CD4-positive, alpha-beta T cell treated with Interleukin-6 at 100 ng/mL for 8 hours (primary cell): Measurements from ENCODE around the gene GLDN.
"Not testable (repeated sequence)": the region's sequence is repeated elsewhere in the genome, so short reads cannot be mapped to it uniquely, and the experiment has no call there.

Source experiments
- DNase-seq: peaks from one replicate; pipeline ENCODE4 v3.0.0-alpha.2; 2020; ENCODE audit warnings: mixed read lengths, low spot score

Gene GLDN

DNA sequence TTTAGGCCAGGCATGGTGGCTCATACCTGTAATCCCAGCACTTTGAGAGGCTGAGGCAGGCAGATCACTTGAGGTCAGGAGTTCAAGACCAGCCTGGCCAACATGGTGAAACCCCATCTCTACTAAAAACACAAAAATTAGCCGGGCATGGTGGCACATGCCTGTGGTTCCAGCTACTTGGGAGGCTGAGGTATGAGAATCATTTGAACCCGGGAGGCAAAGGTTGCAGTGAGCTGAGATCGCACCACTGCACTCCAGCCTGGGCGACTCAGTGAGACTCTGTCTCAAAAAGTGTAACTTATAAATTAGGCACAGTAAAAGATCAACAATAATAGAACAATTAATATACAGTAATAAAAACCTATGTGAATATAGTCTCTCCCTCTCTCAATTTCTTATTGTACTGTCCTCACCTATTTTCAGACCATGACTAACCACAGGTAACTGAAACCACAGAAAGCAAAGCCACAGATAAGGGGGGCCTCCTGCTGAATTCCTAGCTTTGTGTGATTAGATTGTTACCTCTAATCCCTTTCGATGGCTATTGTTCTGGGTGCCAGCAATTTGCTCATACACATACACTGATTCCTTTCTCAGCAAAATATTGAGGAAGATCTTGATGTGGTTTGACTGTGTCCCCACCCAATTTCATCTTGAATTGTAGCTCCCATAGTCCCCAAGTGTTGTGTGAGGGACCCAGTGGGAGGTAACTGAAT lies 104.7 kb downstream of the GLDN start:
- DNase-seq = not testable (repeated sequence)

DNA sequence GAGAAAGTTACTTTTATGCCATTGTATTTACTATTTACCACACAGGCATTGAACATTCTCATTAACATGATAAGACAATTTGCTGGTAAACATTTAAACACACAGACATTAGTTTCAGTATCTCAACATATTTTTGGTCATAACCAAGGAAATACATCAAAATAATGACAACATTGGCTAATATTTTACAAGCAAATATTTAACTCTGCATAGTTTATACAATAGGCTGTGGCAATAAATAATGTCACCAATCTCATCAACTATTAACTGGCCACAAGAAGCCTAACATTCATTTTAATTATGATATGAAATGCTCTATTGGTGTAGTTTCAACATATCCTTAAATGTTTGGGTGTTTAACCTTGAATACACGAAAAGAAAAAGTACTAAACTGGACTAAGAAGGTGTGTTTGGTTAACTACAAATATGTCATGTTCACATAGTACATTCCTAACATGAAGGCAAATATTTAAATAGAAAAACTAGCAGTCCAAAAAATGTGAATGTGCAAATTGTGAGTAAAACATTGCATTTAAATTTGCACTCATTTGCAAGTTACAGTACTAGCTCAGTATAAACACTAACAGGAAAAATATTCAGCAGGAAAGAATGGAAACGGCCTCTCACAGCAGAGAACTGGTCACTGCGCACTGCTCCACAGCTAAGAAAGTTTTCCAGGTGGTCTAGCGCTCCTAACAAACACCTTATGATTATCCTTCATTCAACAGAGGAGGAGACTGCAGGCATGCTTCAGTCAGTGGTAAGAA lies 106.6 kb downstream of the GLDN start:
- DNase-seq = no peak

DNA sequence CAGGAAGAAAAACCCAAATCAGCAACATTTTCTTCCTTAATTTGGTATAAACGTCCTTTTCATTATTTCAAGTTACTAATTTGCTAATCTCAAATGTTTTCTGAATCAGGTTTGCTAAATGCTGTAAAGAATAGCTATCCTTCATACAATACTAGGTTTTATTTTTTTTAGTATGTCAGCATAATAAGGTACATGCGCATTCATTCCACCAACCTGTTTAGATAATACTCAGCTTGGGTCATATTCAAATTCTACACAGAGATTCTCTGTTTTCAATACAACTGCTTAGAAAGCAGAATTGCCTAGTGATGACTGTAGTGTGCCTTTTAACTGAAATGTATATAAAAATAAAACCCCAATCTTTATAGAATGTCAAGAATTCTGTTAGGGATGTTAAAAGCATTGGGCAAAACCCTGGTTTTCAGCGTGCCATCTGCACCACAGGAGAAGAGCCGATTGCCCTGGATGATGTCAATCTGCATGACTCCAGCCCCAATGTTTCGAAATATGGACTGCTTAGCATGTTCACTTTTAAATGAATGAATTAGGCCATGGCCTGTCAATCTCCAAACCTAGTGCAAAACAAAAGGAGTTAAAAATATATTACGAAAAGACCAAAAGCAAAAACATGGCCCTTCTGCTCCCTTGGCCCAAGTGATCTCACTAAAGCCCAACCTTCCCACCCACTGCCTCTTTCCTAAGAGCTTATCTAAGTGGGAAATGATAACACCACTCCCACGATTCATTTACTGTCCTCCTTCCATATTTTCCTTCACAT lies 107.4 kb downstream of the GLDN start:
- DNase-seq = no peak

DNA sequence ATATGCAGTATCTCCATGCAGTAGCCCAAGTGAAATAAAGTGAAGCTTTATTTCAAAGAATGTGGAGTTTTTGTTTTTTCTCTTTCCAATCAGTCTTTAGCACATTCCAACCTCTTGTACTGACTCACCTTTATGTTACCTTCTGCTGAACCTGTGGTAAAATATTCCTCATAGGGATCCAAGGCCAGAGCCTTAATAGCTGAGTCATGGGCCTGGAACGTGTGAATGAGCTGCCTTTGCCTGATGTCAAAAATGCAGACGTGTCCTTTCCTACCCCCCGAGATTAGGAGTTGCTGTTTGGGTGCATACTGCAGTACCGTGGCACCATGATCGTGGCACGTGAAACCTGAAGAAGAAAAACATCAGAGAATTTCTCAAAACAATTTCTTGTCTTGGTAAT lies 108.5 kb downstream of the GLDN start:
- no peak for DNase-seq
